ENCODE measurements around the gene STKLD1. TPM values are rescaled to one million over a fixed set of nuclear protein-coding genes. Genes with fewer than 3 reads are reported as not detected.

The STKLD1 gene
- total RNA-seq, 4 donors from 2014 or later: 0.22 to 1.0 (median 0.69) TPM

DNA sequence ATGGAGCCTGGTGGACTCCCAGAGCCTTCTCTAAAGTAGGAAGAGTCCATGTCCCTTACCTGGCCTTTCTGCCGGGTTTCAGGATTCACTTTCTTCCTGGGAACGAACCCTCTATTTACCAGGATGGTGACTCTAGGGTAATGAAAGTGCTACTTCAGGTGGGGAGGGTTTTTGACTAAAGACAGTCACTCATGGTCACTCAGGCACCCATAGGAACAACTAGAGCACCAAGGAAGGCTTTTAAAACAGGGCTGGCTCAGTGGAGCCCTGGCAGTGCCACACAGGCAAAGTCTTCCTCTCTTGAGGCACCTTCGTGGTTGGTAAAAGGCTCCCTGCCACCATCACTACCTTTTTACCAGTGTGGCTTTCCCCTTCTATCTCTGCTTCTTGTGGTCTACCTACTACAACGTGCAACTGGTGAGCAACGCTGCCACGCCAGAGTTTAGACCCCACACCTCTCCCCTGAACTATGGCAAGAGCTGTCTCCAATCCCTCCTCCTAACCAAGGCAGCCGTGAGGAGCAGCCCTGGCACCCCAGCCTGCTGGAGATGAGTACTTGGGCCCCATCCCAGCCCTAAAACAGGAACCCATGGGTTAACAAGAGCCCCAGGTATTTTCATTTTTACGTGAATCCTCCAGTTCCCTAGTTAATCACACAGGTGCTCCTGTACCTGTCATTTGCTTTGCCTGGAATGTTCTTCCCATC, 23.4 kb upstream of the STKLD1 start:
- Histone ChIP-seq H3K4me1 (peaks cover 0 to 58% (median 34%) of the 10 kb centered on the region in 4 donors), H3K36me3 (peaks cover 0 to 58% (median 27%) of the 10 kb centered on the region in 3 donors), H3K9me3 (no peaks in the 10 kb centered on the region), H3K27ac (no peak overlapping the region), H3K27me3 (no peaks in the 10 kb centered on the region), H3K4me3 (no peak overlapping the region)
- no peak for DNase-seq (ENCODE audit: low spot score in 2 of 2)
- 74 to 79% methylated on average over 8 of the region's 8 CpGs for WGBS, 2 donors
- TF ChIP-seq, protein P1, sequence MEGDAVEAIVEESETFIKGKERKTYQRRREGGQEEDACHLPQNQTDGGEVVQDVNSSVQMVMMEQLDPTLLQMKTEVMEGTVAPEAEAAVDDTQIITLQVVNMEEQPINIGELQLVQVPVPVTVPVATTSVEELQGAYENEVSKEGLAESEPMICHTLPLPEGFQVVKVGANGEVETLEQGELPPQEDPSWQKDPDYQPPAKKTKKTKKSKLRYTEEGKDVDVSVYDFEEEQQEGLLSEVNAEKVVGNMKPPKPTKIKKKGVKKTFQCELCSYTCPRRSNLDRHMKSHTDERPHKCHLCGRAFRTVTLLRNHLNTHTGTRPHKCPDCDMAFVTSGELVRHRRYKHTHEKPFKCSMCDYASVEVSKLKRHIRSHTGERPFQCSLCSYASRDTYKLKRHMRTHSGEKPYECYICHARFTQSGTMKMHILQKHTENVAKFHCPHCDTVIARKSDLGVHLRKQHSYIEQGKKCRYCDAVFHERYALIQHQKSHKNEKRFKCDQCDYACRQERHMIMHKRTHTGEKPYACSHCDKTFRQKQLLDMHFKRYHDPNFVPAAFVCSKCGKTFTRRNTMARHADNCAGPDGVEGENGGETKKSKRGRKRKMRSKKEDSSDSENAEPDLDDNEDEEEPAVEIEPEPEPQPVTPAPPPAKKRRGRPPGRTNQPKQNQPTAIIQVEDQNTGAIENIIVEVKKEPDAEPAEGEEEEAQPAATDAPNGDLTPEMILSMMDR (IDR thresholded peaks at IDR 0.05): no peak
- TF ChIP-seq POLR2A (IDR thresholded peaks at IDR 0.05): no peak
- TF ChIP-seq EP300 (IDR thresholded peaks at IDR 0.05): no peak

DNA sequence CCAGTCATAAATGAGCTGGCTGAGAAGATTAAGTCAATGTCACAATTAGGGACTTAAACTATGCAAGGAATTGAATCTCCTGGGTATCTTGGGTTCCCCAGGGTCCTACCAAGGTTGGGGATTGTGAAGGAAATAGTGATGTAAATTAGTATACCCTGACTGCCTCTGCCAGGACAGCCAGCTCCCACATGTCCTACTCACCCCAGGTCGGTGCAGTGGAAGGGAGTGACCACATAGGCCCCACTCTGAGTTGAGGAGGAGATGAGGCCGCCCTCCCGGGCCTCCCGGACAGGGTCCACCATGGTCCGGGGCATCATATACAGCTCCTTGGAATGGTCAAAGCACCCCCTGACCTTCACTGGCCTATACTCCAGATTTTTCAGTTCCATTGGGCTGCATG, 22.6 kb upstream of the STKLD1 start:
- Histone ChIP-seq H3K4me1 (peaks cover 0 to 66% (median 35%) of the 10 kb centered on the region in 4 donors), H3K36me3 (peaks cover 0 to 59% (median 27%) of the 10 kb centered on the region in 3 donors), H3K27me3 (no peaks in the 10 kb centered on the region), H3K27ac (no peak overlapping the region), H3K4me3 (no peak overlapping the region), H3K9me3 (no peaks in the 10 kb centered on the region)
- WGBS, 2 donors: 82% methylated on average over 5 of the region's 5 CpGs
- no peak for DNase-seq (ENCODE audit: low spot score in 2 of 2)
- no peak for TF ChIP-seq POLR2A (IDR thresholded peaks at IDR 0.05)
- TF ChIP-seq, protein P1 (IDR thresholded peaks at IDR 0.05): no peak
- no peak for TF ChIP-seq EP300 (IDR thresholded peaks at IDR 0.05)

DNA sequence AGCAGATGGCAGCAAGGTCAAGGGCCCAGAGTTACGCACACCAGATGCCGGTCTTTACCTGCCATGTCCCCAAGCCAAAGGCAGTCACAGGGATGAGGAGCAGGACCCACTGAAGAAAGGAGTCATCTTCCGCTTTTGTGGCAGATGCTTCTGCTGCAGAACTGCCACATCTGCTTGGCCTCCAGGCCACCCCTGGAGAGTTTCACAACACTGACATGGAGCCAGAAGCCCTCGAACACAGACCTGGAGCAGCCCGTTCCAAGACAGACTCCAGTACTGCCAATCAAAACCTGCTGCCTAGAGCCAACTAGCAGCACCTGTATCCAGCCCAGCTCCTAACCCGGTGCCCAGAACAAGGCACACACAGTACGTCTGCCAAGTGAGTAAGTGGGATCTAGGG, 21.4 kb upstream of the STKLD1 start:
- Histone ChIP-seq H3K27me3 (no peaks in the 10 kb centered on the region), H3K27ac (no peak overlapping the region), H3K9me3 (no peaks in the 10 kb centered on the region), H3K4me1 (peaks cover 0 to 66% (median 24%) of the 10 kb centered on the region in 4 donors), H3K36me3 (peaks cover 0 to 64% (median 20%) of the 10 kb centered on the region in 3 donors), H3K4me3 (no peak overlapping the region)
- 87 to 93% methylated on average over 6 to 7 of the region's 7 CpGs for WGBS, 2 donors
- TF ChIP-seq POLR2A (IDR thresholded peaks at IDR 0.05): no peak
- no peak for TF ChIP-seq EP300 (IDR thresholded peaks at IDR 0.05)
- TF ChIP-seq, protein P1 (IDR thresholded peaks at IDR 0.05): no peak
- DNase-seq (ENCODE audit: low spot score in 2 of 2): no peak

DNA sequence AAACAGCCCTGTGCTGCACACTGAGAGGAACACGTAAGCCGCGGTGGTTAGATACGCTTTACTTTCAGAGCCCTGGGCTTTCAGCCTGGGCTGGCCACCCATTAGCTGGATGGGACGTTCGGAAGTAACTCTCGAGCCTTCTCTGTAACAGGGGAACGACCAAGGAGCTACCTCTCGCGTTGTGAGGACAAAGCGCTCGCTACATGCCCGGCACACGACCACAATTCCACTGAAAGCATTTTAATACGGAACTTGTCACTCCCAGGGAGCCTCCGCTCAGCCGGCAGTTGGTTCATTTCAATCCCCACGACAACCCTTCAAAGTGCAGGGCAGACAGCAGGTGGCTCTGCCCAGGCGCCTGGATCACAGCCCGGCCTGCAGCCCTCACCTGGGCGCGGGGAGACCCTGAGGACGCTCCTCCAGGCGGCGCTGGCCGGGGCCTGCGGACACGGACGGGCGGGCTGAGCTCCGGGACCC, 20.2 kb upstream of the STKLD1 start:
- Histone ChIP-seq H3K4me1 (peaks cover 0 to 59% (median 22%) of the 10 kb centered on the region in 4 donors), H3K36me3 (peaks cover 0 to 64% (median 9%) of the 10 kb centered on the region in 3 donors), H3K4me3 (peak overlapping the region; percentile 71 to 90 (median 86)), H3K27ac (peak overlapping the region in 3 of 4 donors; percentile 28 to 85 (median 78)), H3K27me3 (no peaks in the 10 kb centered on the region), H3K9me3 (no peaks in the 10 kb centered on the region)
- no peak for DNase-seq (ENCODE audit: low spot score in 2 of 2)
- WGBS, 2 donors: 1% methylated on average over 17 of the region's 31 CpGs
- TF ChIP-seq, protein P1 (IDR thresholded peaks at IDR 0.05): no peak
- TF ChIP-seq POLR2A (IDR thresholded peaks at IDR 0.05) (no peak), EP300 (IDR thresholded peaks at IDR 0.05) (no peak)

DNA sequence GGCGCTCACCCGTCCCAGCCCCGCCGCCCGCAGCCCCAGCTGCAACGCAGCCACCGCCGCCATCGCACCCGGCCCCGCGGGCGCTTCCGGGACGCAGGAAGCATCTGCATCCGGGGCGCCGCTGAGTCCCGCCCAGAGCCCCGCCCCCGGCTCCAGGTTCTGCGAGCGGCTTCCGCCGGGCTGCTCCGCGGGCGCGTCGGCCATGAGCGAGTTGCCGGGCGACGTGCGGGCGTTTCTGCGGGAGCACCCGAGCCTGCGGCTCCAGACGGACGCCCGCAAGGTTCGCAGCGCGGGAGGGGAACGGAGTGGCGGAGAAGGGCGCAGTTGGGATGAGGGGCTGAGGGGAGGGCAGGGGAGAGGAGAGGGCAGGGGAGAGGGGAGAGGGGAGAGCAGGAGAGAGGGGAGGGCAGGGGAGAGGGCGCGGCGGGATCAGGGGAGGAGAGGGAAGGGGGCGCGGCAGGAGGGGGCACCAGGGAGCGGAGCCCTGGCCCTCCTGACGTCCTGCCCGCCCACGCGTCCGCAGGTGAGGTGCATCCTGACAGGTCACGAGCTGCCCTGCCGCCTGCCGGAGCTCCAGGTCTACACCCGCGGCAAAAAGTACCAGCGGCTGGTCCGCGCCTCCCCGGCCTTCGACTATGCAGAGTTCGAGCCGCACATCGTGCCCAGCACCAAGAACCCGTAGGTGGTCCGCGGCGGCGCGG, 19.6 kb upstream of the STKLD1 start, which contains the start of the genes SURF1 and SURF2:
Gene SURF1, minus strand, starts transcription at position 97 of the 701 bp plus-strand sequence. Its CDS starts 34 bp downstream, at position 63.
Gene SURF2, plus strand, starts transcription at position 160 of the 701 bp plus-strand sequence. Its CDS starts 43 bp downstream, at position 203.
- Histone ChIP-seq H3K4me3 (peak within 1 kb of the TSS; percentile 71 to 90 (median 86)), H3K4me1 (peaks cover 0 to 58% (median 22%) of the 10 kb centered on the region in 4 donors), H3K9me3 (no peaks in the 10 kb centered on the region), H3K36me3 (peaks cover 0 to 64% (median 8%) of the 10 kb centered on the region in 3 donors), H3K27me3 (no peaks in the 10 kb centered on the region), H3K27ac (peak within 1 kb of the TSS in 3 of 4 donors; percentile 66 to 85 (median 78))
- WGBS, 2 donors: 0 to 1% methylated on average over 37 to 49 of the region's 78 CpGs
- DNase-seq (ENCODE audit: low spot score in 2 of 2): peak; percentile 75 to 78
- TF ChIP-seq, protein P1 (IDR thresholded peaks at IDR 0.05): no peak
- TF ChIP-seq POLR2A (IDR thresholded peaks at IDR 0.05) (peak in 1 of 2 donors; percentile 42), EP300 (IDR thresholded peaks at IDR 0.05) (peak in 1 of 2 donors; percentile 79)

Measured in tibial nerve (tissue), 4 donors.